ENCODE data around the gene DEPDC5.

Gene DEPDC5

DNA sequence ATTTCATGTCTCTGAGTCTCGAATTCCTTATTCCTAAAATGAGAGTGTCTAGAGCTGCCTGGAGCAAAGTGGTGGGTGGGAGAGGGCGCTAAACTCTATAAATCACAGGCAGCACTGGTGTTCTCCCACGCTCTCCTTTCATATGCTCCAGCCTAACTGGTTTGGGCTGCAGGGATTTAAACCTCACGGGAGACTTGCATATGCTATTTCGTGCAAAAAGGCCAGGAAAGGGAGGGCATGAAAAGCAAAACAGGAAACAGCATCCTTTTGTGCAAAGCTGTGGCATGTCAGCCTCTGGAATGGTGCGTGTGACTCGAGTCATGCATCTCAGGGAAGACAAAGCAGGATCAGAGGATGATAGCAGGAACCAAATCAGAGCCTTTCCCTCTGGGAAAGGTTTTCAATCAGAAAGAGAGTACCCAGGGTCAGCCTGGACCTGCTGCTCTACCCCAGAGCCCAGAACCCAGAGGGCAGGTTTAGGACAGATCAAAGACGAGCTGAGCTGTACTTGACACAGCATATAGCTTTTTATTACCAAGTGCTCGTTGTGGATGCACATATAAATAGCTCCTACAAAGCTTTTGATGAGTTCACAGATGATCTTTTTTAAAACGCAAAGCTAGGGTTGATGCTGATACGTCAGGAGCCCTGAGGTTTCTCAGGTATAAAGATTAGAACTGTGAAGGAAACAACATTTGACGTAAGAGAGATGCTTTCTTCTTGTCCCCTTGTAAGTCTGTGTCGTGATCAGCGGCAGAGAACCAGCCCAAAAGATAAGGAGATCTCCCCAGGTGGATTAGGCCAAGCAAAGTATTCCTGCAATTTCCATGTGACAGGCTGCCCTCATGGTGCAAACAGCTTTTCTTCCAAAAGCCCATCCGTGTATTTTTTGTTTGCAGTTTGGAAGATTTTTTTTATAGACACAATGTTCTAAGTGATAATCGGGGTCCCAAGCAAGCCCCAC lies 144.3 kb downstream of the DEPDC5 start:
- DNase-seq, result no peak

DNA sequence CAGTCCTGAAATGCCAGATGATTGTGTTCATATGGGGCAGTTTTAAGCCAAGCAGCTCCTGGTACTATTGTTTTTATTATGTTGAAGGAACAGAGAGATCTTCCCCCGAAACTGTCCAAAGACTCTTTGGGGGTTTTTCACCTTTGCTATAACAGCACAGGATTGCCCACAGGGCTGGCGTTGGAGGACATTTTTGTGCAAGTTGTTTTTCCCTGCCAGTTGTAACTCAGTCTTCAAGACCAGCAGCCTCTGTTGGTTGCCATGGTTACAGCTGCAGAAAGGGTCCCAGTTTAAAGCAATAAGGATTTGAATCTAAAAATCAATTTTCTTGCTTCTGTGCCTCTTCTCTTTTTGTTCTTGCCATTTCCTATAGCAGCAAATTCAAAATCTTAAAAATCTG lies 145.1 kb downstream of the DEPDC5 start:
- DNase-seq, result no peak

DNA sequence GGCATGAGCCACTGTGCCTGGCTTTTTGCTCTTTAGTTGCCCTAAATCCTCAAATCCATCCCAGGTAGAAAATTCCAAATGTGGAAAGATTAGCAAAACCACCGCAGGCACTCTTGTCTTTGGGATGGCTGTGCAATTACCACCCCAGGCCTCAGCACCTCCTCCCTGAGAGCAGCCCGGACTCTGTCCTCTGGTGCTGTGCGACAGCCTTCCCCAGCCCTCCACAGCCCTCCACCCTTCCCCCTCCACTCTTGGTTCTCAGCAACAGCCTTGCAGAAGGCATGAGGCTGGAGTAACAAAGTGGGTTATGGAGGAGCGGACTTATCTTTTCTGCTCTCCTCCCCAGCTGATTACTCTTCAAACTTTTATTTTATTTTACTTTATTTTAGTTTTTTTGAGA lies 145.8 kb downstream of the DEPDC5 start:
- DNase-seq, result no peak

DNA sequence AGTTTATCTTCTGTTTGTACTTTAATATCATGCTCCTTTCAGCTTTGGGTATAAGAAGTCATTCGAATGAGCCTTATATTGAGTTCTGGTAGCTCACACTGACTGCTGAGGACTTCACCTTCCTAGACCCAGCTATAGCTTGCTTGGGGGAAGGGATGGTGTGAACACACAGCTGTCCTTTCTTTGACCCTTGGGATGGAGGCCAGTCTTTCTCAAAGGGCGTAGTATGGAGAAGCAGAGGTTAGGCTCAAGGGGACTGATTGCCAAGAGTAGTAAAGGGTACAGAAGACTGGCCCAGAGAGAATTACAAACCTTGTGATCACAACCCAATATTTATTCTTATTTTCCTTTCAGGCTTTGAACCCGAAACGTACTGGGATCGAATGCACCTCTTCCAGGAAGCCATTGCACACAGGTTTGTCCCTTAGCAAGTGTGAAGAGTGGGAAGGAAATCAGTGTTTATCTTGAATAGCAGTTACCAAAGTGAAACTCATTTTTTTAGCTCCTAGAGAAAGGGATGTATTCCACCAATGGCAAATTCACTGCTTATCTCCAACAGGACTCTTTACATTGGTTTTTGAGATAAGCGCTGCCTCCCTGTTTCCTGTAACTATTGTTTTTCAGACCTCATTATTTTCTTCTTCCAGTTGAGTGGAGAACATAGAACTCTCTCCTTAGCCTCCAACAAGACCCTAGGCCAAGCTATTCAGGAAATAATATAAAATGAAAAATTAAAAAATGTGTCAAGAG lies 147.7 kb downstream of the DEPDC5 start:
- DNase-seq, result no peak

DNA sequence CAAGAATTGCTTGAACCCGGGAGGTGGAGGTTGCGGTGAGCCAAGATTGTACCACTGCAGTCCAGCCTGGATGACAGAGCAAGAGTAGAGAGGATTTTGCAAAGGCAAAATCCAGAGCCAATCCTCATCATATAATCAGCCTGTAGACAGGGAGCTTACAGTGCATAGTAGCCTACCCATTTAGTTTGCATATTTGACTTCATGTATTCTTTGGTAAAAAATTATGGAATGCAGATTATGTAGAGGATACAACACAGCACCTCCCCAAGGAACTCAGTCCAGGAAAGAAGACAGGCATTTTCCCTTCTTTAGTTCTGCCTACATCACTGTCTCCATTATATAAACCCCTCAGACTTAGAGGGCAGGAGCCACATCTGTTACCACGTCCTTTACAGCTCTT lies 150.8 kb downstream of the DEPDC5 start:
- no peak for DNase-seq

DNA sequence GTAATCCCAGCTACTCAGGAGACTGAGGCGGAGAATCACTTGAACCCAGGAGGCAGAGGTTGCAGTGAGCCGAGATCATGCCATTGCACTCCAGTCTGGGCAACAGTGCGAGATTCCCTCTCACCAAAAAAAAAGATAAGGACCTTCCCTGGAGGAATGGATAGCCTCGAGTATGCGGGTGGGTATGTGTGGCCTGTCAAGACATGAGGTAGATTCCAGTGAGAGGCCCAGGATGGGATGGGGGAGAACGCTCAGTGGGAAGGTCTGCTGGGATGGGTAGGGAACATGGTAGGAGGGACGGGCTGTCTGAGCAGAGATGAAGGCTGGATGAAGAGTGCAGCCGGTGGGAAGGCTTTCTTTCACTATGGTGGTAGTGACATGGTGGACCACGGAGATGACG lies 151.5 kb downstream of the DEPDC5 start:
- DNase-seq, result no peak

DNA sequence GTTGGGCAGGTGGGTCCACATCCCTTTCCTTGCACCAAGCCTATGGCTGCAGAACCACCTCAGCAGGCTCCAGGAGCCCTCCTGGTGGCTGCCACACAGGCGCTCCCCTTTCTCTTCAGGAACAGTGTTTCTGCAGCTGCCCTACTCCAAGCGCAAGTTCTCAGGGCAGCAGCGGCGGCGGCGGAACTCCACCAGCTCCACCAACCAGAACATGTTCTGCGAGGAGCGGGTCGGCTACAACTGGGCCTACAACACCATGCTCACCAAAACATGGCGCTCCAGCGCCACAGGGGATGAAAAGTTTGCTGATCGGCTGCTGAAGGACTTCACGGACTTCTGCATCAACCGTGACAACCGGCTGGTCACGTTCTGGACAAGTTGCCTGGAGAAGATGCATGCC lies 152.3 kb downstream of the DEPDC5 start:
- DNase-seq, result no peak

DNA sequence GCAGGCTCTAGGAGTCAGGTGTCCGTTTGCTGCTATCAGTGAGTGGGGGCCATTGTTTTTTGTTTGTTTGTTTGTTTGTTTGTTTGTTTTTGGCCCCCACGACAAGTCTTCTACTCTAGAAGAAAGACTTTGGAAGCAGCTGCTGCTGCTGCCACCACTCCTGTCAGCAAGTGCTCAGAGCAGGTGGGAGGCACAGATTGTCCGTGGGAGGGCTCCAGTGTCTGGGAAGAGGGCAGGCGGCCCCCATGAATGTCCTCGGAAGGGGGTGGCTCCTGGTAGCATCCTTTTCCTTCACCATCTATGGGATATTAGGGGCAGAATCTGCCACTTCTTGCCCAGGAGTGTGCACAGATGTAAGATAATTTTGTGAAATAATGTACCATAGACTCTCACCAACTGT lies 152.8 kb downstream of the DEPDC5 start:
- no peak for DNase-seq

DNA sequence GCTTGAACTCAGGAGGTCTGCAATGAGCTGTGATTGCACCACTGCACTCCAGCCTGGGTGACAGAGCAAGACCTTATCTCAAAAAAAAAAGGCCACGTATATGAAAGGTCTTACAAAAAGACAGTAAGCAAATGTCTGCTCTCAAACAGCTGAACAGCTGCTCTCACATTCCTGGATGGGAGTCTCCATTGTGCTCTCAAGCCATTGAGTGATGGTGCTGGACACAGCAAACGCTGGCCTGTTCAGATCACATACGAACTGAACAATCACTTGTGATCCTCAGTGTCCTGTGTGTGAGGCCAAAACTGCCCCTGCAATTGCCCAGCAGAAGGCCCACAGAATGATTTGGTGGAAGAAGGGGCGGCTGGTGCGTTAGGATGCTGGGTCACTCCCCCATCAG lies 156.2 kb downstream of the DEPDC5 start:
- no peak for DNase-seq

DNA sequence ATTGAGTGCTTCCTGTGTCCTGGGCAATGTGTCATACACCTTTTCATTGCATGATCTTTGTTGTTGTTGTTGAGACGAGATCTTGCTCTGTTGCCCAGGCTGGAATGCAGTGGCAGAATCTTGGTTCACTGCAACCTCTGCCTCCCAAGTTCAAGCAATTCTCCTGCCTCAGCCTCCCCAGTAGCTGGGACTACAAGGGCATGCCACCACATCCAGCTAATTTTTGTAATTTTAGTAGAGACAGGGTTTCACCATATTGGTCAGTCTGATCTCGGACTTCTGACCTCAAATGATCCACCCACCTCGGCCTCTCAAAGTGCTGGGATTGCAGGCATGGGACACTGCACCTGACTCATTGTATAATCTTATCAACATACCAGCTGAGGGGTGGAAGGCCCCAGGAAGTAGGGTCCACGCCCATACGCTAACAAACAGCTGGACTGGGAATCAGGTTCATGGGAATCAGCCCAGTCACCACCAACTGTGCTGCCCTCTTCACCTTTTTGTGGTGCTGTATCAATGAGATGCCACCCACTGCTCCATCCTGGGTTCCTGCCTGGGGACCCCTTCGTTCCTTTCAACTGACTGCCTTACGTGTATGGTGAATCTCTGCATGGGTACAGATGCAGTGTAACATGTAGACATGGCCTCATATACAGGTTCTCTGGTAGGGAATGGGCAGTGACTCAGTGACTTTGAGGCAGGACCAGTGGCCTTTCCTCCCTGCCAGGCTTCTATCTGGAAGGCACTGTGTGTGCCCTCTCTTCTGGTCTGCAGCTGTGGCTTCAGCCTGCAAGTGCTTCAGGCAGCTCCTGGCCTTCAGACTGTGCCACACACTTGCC lies 158.0 kb downstream of the DEPDC5 start:
- no peak for DNase-seq

DNA sequence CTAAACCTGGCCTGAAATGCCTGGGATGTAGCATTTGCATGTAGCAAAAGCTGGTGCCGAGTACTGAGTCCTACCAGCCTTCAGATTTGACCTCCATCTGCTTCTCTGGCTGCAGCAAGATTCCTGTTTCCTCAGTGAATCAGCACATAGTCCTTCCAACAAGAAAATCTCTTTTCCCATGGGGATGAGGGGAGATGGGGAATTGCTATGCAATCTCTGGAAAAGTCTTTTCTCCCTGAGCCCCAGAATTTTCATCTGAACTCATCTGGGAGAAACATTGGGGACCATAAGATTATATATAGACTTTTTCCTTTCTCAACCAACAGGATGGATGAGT lies 158.6 kb downstream of the DEPDC5 start:
- DNase-seq, result no peak

DNA sequence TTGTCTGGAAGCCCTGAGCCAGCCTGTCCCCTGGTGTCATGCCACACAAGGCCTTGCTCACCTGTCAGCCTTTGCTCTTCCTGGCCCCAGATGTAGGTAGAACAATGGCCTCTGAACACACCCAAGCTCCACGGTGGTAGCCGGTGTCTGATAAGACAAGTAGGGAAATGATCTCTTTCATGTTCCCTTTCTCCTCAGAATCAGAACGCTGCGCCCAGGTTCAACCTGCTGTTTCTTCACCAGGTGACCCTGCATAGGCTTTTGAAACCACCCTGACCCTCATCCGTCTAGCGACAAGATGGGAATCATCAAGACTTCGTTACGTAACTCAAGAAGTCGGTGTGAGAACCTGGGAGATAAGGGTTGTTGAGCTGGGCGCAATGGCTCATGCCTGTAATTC lies 161.8 kb downstream of the DEPDC5 start:
- DNase-seq, result no peak

DNA sequence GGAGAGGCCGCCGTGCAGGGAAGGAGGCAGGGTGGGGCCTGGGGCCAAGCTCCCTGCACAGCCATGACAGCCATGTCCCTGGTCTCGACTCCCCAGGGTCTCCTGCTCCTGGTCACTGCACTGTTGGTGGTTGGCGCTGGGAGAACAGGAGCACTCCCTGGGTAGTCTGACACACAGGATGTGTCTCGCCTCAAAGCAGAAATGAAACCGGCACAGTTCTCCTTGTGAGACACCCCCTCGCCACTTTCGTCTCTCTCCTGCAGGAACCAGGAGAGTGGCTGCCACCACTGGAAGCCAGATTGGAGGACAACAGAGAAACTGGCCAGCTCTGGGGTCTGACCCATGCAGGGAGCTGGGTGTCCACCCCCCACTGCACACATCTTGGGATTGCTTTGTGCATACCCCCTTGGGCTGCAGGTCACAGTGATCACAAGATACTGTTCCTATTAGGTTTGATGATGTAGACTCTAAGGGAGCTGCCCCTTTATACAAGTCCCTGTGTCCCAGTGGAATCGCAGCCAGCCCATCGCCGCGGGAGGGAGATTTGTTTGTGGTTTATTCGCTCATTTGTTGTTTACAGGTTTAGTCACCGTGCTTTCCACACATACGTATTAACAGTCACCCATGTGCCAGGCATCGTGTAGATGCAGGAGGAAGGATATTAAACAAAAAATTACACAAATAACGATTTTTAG lies 163.6 kb downstream of the DEPDC5 start:
- DNase-seq, result peak; percentile 26

DNA sequence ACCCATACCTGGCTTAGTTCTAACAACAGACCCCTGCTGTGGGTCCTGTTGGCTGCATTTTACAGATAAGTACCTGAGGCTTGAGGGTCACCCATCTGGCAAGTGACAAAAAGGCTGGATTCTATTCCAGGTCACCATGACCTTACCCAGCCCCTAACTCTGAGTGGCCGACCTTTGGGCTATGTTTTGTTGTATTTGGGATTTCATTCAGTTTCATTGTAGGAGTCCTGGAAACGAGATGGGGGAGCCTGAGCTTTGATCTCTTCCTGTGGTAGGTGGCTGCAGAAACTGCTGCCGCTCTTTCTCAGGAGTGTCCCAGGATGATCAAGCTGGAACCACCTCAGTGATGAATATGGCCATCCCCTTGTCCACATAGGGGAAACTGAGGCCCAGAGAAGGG lies 165.9 kb downstream of the DEPDC5 start:
- no peak for DNase-seq

DNA sequence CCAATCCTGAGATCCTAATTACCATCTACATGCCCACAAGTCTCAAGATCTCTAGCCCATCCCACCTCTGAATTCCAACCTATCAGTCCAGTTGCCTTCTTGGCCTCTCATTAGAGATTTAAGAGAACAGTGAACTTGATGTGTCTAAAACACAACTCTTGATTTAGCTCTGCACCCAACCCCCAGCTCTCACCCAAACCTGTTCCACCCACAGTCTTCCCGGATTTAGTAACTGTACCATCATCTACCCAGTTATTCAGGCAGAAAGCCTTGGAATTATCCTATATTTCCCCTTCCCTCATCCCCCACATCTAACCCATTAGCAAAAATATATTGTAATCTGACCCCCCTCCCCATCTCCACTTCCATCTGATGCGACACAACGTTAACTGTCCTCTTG lies 166.5 kb downstream of the DEPDC5 start:
- DNase-seq, result no peak

DNA sequence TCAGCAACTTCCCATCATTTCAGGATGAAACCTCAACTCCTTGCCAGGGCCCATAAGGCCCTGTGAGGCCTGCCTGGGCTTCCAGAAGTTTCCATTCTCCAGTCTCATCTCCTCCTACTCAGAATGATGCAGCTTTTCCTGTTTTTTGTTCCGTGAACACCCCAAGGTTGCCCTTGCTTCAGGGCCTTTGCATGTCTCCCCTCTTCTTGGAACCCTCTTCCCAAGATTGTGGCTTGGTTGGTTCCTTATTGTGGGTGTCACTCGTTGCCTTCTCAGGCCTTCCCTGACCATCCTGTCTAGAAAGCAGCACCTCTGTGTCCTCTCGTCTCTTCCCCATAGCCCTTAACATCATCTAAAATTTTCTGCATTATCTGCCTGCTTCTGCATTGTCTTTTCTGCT lies 167.3 kb downstream of the DEPDC5 start:
- no peak for DNase-seq

DNA sequence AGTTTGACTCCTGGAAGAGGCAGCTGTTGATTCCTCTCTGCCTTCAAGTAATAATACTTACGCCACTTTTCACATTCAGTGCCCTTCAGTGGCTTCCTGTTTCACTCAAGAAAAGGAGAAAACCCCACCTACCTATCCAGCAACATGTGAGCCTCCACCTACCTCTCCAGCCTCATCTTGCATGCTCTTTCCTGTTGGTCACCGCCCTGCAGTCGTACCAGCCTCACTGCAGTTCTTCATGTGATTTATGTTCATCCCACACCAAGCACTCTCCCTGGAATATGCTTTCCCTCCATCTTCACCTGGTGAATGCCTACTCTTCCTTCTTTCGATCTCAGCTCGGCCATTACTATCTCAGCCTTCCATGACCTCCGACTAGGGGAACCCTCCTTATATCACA lies 168.7 kb downstream of the DEPDC5 start:
- DNase-seq, result no peak

DNA sequence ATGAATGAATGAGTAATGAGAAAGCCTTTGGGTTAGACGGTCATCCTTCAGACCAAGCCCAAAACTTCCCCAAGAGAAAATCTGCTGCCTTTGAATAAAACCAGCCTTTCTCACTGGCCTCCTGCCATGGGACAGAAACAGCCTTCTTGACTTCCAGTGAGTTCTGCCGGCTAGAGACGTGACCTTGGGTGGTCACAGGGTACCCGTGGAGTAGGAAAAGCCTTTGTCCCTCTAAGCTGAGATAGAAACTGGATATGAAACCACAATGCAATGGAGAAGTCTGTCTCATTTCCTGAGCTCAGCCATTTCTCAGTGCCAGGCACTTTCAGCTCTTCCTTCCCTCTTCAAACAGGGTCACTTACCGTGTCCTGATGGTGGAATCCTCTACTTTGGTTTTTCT lies 169.3 kb downstream of the DEPDC5 start:
- DNase-seq, result no peak

DNA sequence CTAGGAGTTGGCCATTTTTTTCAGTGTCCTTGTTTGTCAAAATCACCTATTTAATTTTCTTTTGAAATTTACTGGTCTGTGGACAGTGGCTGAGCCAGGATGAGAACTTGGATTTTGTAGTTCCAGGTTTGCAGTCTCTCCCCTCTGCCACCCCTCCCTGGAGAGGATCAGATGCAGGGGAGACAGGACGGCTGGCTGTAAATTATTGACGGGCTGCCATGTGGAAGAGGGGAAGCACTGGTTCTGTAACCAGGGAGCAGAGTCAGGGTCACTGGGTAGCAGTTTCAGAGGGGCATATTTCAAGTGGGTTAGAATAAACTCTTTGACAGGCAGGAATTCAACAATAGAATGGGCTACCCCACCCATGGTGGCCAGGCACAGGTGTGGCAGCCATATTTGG lies 169.9 kb downstream of the DEPDC5 start:
- DNase-seq, result no peak

DNA sequence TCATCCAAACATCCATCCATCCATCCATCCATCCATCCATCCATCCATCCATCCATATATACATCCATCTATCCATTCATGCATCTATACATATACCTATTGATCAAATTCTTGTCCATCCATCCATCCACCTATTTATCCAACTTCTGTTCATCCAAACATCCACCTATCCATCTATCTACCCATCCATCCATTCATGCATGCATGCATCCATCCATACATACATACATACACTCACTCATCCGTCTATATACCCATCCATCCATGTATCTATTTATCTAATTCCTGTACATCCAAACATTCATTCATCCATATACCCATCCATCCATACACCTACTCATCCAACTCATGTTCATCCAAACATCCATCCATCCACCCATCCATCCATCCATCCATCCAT lies 171.2 kb downstream of the DEPDC5 start:
- DNase-seq, result no peak

DNA sequence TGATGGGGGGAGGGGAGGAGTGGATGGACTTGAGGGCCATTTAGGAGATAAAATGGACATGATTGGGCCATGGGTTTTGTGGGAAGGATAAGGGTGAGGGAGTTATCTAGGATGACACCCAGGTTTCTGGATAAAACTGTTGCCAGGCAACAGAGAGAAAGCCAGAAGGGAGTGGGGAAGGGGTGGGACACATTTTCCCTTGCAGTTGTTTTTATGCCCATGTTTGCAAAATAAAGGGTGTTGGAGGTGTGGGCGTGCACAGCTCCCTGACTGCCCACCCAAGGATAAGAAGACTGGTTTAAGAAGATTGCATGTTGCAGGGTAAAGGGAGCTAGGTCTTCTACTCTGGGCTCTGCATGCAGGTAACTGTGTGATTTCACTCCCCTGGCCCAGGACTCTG lies 172.2 kb downstream of the DEPDC5 start:
- no peak for DNase-seq

DNA sequence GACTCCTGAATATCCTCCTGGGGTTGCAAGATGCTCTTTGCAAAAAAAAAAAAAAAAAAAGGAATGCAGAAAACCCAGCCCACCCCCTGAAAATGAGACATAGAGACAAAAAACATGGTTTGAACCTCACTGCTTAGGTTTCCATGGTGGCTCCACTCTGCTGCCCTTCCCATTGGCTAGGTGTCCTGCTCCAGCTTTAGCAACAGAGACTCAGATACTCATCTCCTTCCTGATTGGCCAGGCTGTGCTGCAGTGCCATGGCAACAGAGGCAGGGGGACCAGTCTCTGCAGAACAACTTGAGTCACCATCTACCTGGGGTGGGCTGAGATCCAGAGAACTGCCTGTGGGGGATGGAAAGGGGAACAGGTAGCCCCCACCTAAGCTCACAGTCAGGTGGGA lies 173.2 kb downstream of the DEPDC5 start:
- no peak for DNase-seq

DNA sequence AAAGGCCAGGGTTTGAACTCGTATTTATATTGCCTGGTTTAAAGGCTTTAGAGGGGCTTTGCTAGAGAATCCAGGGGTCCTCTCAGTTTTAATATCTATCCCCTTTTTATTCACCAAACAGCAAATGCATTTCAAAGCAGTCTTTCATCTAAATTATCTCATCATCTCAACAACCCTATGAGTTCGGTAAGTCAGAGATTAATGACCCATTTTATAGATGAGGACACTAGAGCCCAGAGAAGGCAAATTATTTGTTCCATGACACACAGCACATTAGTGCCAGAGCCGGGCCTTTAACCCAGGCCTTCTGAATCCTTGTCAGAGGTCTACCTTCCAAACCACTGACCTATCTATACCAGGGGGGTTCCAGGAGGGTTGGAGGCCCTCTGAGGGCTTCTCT lies 173.7 kb downstream of the DEPDC5 start:
- no peak for DNase-seq
